Thyroid gland (tissue), 4 donors: Measurements from ENCODE around the gene ADAMTS15. TPM values are rescaled to one million over a fixed set of nuclear protein-coding genes. Genes with fewer than 3 reads are reported as not detected.

Experiments
- DNase-seq, 2 donors: peaks; one replicate each; pipeline ENCODE4 v3.0.0-alpha.2; 2019
- H3K27ac ChIP-seq, 3 donors: fragments of 200-600 bp; sonication (generic); 1 replicate in 2 of 3; 2 replicates in 1 of 3; pipeline ENCODE4 v1.5.1; 2016 to 2019; ENCODE audit warnings: mild to moderate bottlenecking in 1 of 3, moderate library complexity in 1 of 3
- H3K27me3 ChIP-seq: fragments of 200-600 bp; sonication (generic); one replicate; pipeline ENCODE4 v1.5.1; 2019
- H3K36me3 ChIP-seq, 2 donors: fragments of 200-600 bp; sonication (generic); one replicate each; pipeline ENCODE4 v1.5.1; 2016 to 2019
- H3K4me1 ChIP-seq, 2 donors: fragments of 200-600 bp; sonication (generic); one replicate each; pipeline ENCODE4 v1.5.1; 2017 to 2019
- H3K4me3 ChIP-seq, 3 donors: fragments of 200-600 bp; sonication (generic); replicated peaks in 1 of 3; 1 replicate in 2 of 3; 2 replicates in 1 of 3; pipeline ENCODE4 v1.5.1; 2016; ENCODE audit warnings: mild to moderate bottlenecking in 1 of 3
- H3K9me3 ChIP-seq: fragments of 200-600 bp; sonication (generic); one replicate; pipeline ENCODE4 v1.5.1; 2017
- CTCF ChIP-seq, 6 experiments: fragments of 200-600 bp in 3 of 6; fragments of 450-650 bp in 3 of 6; sonication (generic) in 3 of 6; IDR thresholded peaks; one replicate each; pipeline ENCODE4 v1.5.1; 2016 to 2019; ENCODE audit warnings: antibody characterized with exemption in 6 of 6, mild to moderate bottlenecking in 2 of 6, inconsistent platforms in 1 of 6, moderate library complexity in 1 of 6
- POLR2A ChIP-seq, 2 donors: fragments of 450-650 bp; IDR thresholded peaks; one replicate each; pipeline ENCODE4 v1.6.1; 2017; ENCODE audit warnings: antibody characterized with exemption in 2 of 2, mild to moderate bottlenecking in 2 of 2, moderate library complexity in 1 of 2
- WGBS, 2 donors: methylation state at CpG; one replicate each; pipeline ENCODE4 v1.1.5; 2017; 5-methylcytosine and 5-hydroxymethylcytosine counted together
- intact Hi-C: fragments of 100-400 bp; cut with DNase I; formaldehyde crosslinking; loops from one replicate; pipeline ENCODE4 v1.15.1; 2023
- total RNA-seq, 4 donors: library from RNA; depleted of rRNA; stranded (reverse); fragments of >200 nt; gene quantifications; one replicate each; pipeline ENCODE4 v1.2.3, GENCODE V29; 2016

ADAMTS15 gene
- total RNA-seq, 4 donors from 2014 or later: 11.2 to 29.2 (median 23.5) TPM

DNA sequence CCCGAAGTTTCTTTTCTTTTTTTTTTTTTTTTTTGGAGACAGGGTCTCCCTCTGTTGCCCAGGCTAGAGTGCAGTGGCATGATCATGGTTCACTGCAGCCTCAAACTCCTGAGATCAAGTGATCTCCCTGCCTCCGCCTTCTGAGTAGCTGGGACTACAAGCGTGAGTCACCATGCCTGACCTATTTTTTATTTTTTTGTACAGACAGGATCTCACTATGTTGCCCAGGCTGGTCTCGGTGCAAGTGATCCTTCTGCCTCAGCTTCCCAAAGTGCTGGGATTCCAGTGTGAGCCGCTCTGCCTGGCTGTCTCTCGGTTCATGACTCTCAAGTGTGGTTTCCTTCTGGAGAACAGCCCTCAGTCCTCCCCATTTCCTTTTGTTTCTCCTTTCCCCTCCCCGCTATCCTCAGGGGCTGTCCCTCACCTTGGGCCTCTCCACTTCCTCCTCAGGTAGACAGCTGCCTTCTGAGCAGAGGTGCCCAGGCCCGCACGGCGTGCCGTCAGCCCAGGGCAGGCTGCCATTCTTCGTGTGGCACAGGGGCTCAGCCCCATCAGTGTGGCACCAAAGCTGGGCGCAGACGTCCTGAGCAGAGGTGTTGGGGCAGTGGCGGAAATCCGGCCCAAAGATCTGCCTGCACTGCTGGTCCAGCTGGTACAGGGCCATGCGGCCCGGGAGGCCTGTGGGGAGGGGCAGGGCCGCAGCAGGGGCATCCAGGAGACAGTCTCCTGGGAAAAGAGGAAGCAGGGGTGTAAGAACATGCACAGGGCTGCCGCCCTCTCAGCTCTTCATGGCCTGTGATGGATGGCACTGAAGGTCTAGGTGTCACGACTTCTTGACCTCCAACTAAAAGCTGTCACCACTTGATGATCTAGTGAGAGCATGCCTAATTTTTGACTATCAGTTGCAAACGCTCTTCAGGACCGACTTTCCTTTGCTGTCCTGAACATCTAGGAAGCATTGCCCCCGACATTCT, 34.1 kb upstream of the ADAMTS15 start:
- Histone ChIP-seq H3K27ac (no peak overlapping the region), H3K9me3 (no peaks in the 10 kb centered on the region), H3K4me1 (peaks cover 0 to 3% of the 10 kb centered on the region in 2 donors), H3K27me3 (no peaks in the 10 kb centered on the region), H3K4me3 (no peak overlapping the region), H3K36me3 (no peaks in the 10 kb centered on the region)
- no peak for DNase-seq
- intact Hi-C loops: no loop called here
- TF ChIP-seq POLR2A (IDR thresholded peaks at IDR 0.05) (no peak), CTCF (IDR thresholded peaks at IDR 0.05) (no peak)
- 86 to 90% methylated on average over 22 to 24 of the region's 24 CpGs for WGBS, 2 donors

DNA sequence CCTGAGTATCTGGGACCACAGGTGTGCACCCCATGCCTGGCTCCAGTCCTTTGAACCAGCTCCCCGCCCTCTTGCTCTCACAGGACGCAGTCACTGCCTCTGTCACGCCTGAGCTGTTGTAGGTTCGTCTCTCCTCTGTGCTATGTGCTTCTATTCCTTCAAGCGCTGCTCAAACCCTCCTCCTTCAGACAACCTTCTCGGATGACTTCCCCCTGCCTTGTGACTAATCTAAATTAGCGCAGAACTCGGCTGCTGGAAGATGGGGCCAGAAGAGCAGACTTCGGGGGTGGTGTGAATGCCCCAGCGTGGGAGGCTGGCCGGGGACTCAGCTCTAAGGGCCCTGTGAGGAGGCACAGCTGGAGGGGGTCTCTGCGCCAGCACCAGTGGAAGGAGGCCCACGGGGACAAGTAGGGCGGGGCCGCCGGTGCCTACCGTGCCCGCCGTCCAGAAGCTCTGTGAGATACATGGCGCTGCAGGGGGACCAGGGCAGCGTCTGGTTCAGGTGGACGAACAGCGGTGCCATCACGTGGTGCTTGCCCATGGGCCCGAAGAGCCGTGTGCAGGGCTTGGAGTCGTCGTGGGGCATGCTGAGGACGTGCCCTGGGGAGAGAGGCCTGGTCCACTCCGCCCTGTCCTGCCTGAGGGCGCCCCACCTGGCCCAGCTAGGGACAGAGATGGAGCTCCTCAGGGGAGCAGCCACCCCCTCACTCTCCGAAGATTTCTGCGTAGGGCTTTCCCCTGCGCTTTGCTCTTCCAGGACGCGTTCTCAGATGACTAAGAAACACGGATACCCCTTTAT, 32.5 kb upstream of the ADAMTS15 start:
- Histone ChIP-seq H3K9me3 (no peaks in the 10 kb centered on the region), H3K27ac (no peak overlapping the region), H3K27me3 (no peaks in the 10 kb centered on the region), H3K4me1 (peaks cover 0 to 3% of the 10 kb centered on the region in 2 donors), H3K36me3 (no peaks in the 10 kb centered on the region), H3K4me3 (no peak overlapping the region)
- intact Hi-C loops: no loop called here
- peak; percentile 35 to 48 for DNase-seq
- WGBS, 2 donors: 65 to 79% methylated on average over 29 to 35 of the region's 37 CpGs
- TF ChIP-seq CTCF (IDR thresholded peaks at IDR 0.05): no peak
- no peak for TF ChIP-seq POLR2A (IDR thresholded peaks at IDR 0.05)

DNA sequence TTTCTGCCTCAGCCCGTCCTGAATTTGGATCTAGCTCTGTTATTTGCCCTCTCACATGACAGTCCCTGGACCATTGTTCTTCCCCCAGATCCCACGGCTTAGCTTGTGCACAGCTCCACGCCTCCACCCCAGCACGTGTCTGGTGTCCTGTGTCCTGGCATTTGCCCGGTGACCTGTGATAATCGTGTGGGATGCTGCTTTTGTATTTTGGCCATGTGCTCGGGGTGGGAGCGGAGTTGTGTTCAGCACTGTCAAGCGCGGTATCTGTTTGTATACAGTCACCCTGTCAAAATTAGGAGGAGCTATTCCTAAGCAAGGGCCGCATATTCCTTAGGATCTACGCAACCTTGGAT, 31.9 kb upstream of the ADAMTS15 start:
- Histone ChIP-seq H3K27me3 (no peaks in the 10 kb centered on the region), H3K4me3 (no peak overlapping the region), H3K36me3 (no peaks in the 10 kb centered on the region), H3K4me1 (peaks cover 0 to 3% of the 10 kb centered on the region in 2 donors), H3K9me3 (no peaks in the 10 kb centered on the region), H3K27ac (no peak overlapping the region)
- TF ChIP-seq POLR2A (IDR thresholded peaks at IDR 0.05): no peak
- TF ChIP-seq CTCF (IDR thresholded peaks at IDR 0.05): no peak
- no peak for DNase-seq
- intact Hi-C loops: no loop called here
- 80 to 82% methylated on average over 12 of the region's 12 CpGs for WGBS, 2 donors

- no peaks in the 10 kb centered on the region for H3K36me3 ChIP-seq
- no peak overlapping the region for H3K4me3 ChIP-seq
- WGBS, 2 donors: 91 to 98% methylated on average over 11 of the region's 11 CpGs
- TF ChIP-seq CTCF (IDR thresholded peaks at IDR 0.05): no peak
- TF ChIP-seq POLR2A (IDR thresholded peaks at IDR 0.05): no peak
- no peak overlapping the region for H3K27ac ChIP-seq
- DNase-seq: no peak
- H3K27me3 ChIP-seq: no peaks in the 10 kb centered on the region
- no peaks in the 10 kb centered on the region for H3K9me3 ChIP-seq
- intact Hi-C loops: no loop called here
- peaks cover 0 to 3% of the 10 kb centered on the region in 2 donors for H3K4me1 ChIP-seq
Observed at GRCh38 chr11:130416906-130417305, 31.5 kb upstream of the ADAMTS15 start.
